Osteoblast (primary cell): ENCODE results near the gene TEX261. TPM values are rescaled to one million over a fixed set of nuclear protein-coding genes. Genes with fewer than 3 reads are reported as not detected.

Experiments used
- DNase-seq: peaks from one replicate; pipeline ENCODE4 v3.0.0; 2011; ENCODE audit warnings: low spot score, mixed read lengths; ENCODE audit not compliant: insufficient read length; ENCODE audit errors: missing footprints
- H2AFZ ChIP-seq: 2 replicates; pipeline ENCODE4 v1.6.0; 2011; ENCODE audit warnings: mild to moderate bottlenecking, low read length
- H3K27ac ChIP-seq: 2 replicates; pipeline ENCODE4 v1.5.1; 2011; ENCODE audit warnings: mild to moderate bottlenecking, low read depth, low read length, moderate library complexity
- H3K27me3 ChIP-seq: 2 replicates; pipeline ENCODE4 v1.6.0; 2012; ENCODE audit warnings: mild to moderate bottlenecking, control low read depth, inconsistent platforms, low read length, moderate library complexity; ENCODE audit not compliant: insufficient read depth
- H3K36me3 ChIP-seq: 2 replicates; pipeline ENCODE4 v1.5.1; 2011; ENCODE audit warnings: mild to moderate bottlenecking, low read length, control low read depth, moderate library complexity; ENCODE audit not compliant: insufficient read depth
- H3K4me1 ChIP-seq: 2 replicates; pipeline ENCODE4 v1.5.1; 2011; ENCODE audit warnings: mild to moderate bottlenecking, low read length, control low read depth, moderate library complexity; ENCODE audit not compliant: insufficient read depth
- H3K4me2 ChIP-seq: 2 replicates; pipeline ENCODE4 v1.6.0; 2011; ENCODE audit warnings: mild to moderate bottlenecking, low read length; ENCODE audit not compliant: insufficient read depth
- H3K4me3 ChIP-seq: fragments of 200-600 bp; sonication (generic); 3 replicates; pipeline ENCODE4 v1.5.1; 2012; ENCODE audit warnings: mild to moderate bottlenecking, low read length, inconsistent platforms; ENCODE audit not compliant: insufficient read depth
- H3K79me2 ChIP-seq: 2 replicates; pipeline ENCODE4 v1.6.0; 2012; ENCODE audit warnings: mild to moderate bottlenecking, low read length, control low read depth, inconsistent platforms; ENCODE audit not compliant: insufficient read depth
- H3K9me3 ChIP-seq: 2 replicates; pipeline ENCODE4 v1.5.1; 2011; ENCODE audit warnings: low read depth, low read length, control low read depth
- H4K20me1 ChIP-seq: 2 replicates; pipeline ENCODE4 v1.6.0; 2012; ENCODE audit warnings: mild to moderate bottlenecking, low read length, control low read depth; ENCODE audit not compliant: insufficient read depth
- CTCF ChIP-seq: IDR thresholded peaks from 2 replicates; pipeline ENCODE4 v1.5.1; 2011; ENCODE audit warnings: mild to moderate bottlenecking, low read depth, low read length, moderate library complexity; ENCODE audit errors: extremely low read depth
- total RNA-seq: library from RNA; depleted of rRNA; stranded (reverse); fragments of >200 nt; gene quantifications from 2 replicates; pipeline ENCODE4 v1.2.3, GENCODE V29; 2012

Gene TEX261
- total RNA-seq, 1 donor: 30.0 TPM

GRCh38 chr2:70939001-70939838 lies 55.5 kb downstream of the TEX261 start:
- Histone ChIP-seq H3K27ac (no peak overlapping the region), H3K4me2 (no peak overlapping the region), H3K4me3 (no peak overlapping the region), H3K79me2 (no peaks in the 10 kb centered on the region), H4K20me1 (peaks cover 7% of the 10 kb centered on the region), H3K4me1 (no peaks in the 10 kb centered on the region), H2AFZ (no peak overlapping the region), H3K9me3 (no peaks in the 10 kb centered on the region), H3K36me3 (no peaks in the 10 kb centered on the region), H3K27me3 (no peaks in the 10 kb centered on the region)
- DNase-seq: peak; percentile 66
- no peak for TF ChIP-seq CTCF

GRCh38 chr2:70938586-70938950 lies 56.1 kb downstream of the TEX261 start:
- H3K4me3 ChIP-seq: no peak overlapping the region
- peaks cover 7% of the 10 kb centered on the region for H4K20me1 ChIP-seq
- no peaks in the 10 kb centered on the region for H3K27me3 ChIP-seq
- no peak overlapping the region for H3K4me2 ChIP-seq
- H3K36me3 ChIP-seq: no peaks in the 10 kb centered on the region
- H3K27ac ChIP-seq: no peak overlapping the region
- no peaks in the 10 kb centered on the region for H3K9me3 ChIP-seq
- no peaks in the 10 kb centered on the region for H3K4me1 ChIP-seq
- no peak for TF ChIP-seq CTCF
- H2AFZ ChIP-seq: no peak overlapping the region
- H3K79me2 ChIP-seq: no peaks in the 10 kb centered on the region
- no peak for DNase-seq

- Histone ChIP-seq H3K79me2 (no peaks in the 10 kb centered on the region), H3K27me3 (no peaks in the 10 kb centered on the region), H3K4me1 (no peaks in the 10 kb centered on the region), H3K27ac (no peak overlapping the region), H3K9me3 (no peaks in the 10 kb centered on the region), H2AFZ (no peak overlapping the region), H4K20me1 (peaks cover 7% of the 10 kb centered on the region), H3K4me3 (no peak overlapping the region), H3K36me3 (no peaks in the 10 kb centered on the region), H3K4me2 (no peak overlapping the region)
- TF ChIP-seq CTCF: no peak
- peak; percentile 62 for DNase-seq
These were observed 56.6 kb downstream of the TEX261 start for GRCh38 chr2:70937866-70938585.
